Fibroblast of the aortic adventitia (primary cell): ENCODE results near the gene MMRN2. TPM values are rescaled to one million over a fixed set of nuclear protein-coding genes. Genes with fewer than 3 reads are reported as not detected.
A peak's percentile ranks its signal among the peaks of the same experiment; 100 is the strongest.

Source experiments
- DNase-seq: peaks from one replicate; pipeline ENCODE4 v3.0.0-alpha.2; 2010; ENCODE audit warnings: low read depth
- H3K4me3 ChIP-seq: 2 replicates; pipeline ENCODE4 v1.5.1; 2011; ENCODE audit warnings: low read depth, mild to moderate bottlenecking, control low read depth, low read length, moderate library complexity
- CTCF ChIP-seq: IDR thresholded peaks from 2 replicates; pipeline ENCODE4 v1.5.1; 2011; ENCODE audit warnings: mild to moderate bottlenecking, low read length, control low read depth, inconsistent platforms; ENCODE audit not compliant: insufficient read depth
- total RNA-seq: library from RNA; depleted of rRNA; stranded (reverse); fragments of >200 nt; gene quantifications from 2 replicates; pipeline ENCODE4 v1.2.3, GENCODE V29; 2012; ENCODE audit warnings: low replicate concordance

MMRN2 gene
- total RNA-seq, 1 donor, result 5.4 TPM

- H3K4me3 ChIP-seq, result no peak overlapping the region
- no peak for TF ChIP-seq CTCF
- no peak for DNase-seq
Observed at GRCh38 chr10:86963341-86963919, 6.0 kb upstream of the MMRN2 start.

- no peak for DNase-seq
- no peak overlapping the region for H3K4me3 ChIP-seq
- no peak for TF ChIP-seq CTCF
Observed at GRCh38 chr10:86962981-86963310, 5.5 kb upstream of the MMRN2 start.

DNA sequence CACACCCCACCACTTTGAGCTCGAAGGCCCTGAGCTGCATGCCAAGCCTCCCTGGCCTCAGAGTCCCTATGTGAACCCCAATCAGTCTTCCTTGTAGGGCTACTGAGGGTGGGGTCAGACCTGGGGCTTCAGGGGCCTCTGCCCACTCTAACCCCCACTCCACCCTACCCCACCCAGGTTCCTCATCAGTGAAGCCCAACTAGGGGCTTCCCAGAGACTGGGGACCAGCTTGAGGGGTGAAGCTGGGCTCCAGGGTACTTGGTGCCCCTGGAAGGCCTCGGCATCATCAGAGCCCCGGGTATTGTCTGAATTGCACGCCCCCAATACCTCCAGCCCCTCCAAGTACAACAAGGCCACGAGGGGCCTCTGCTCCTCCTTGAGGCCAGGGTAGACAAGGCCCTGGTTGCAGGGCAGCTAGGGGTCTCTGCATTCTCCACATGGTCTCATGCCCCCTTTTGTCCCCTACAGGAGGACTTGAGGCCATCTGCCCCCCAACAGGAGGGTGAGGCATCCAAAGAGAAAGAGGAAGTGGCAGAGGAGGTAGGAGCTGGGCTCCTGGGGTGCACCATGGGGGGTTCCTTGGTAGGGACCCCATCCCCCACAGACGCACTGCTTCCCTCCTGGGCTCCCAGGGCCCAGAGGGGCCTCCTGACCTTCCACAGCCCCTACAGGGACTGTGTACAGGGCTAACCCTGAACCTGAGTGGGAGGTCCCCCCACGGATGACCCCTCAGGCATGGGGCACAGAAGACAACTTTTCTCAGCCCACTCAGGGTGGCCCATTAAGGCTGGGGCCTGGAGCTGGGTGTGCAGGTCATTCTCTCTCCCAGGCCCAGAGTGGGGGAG lies 4.9 kb upstream of the MMRN2 start:
- no peak for DNase-seq
- H3K4me3 ChIP-seq, result no peak overlapping the region
- TF ChIP-seq CTCF, result no peak

DNA sequence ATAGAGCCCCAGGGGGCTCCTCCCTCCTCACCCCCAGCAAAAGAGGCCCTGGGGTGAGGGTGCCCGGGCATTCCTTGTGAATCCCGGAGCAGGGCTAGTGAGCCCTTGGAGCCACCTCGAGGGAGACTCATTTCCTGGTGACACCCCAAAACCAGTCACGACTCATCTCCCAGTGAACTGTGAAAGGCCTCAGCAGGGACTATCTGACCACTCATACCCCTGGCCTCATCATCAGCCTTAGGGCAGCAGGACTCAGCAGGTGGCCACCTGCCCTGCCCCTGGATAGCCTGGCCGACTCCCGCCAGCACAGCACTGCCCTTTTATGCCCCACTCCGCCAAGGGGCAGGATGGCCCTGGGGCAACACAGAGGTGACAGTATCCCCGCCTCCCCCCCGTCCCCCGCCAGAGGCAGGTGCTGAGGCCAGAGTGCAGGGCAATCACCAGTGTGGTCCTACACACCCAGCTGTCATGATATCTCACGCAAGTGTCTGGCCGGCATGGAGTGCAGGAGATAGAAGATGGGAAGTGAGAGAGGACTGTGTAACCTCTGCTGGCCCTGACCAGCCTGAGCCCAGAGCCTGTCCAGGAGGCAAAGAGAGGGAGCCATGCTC lies 4.2 kb upstream of the MMRN2 start:
- no peak overlapping the region for H3K4me3 ChIP-seq
- TF ChIP-seq CTCF, result no peak
- no peak for DNase-seq

GRCh38 chr10:86960863-86961434 lies 3.5 kb upstream of the MMRN2 start:
- no peak for TF ChIP-seq CTCF
- H3K4me3 ChIP-seq, result no peak overlapping the region
- no peak for DNase-seq

DNA sequence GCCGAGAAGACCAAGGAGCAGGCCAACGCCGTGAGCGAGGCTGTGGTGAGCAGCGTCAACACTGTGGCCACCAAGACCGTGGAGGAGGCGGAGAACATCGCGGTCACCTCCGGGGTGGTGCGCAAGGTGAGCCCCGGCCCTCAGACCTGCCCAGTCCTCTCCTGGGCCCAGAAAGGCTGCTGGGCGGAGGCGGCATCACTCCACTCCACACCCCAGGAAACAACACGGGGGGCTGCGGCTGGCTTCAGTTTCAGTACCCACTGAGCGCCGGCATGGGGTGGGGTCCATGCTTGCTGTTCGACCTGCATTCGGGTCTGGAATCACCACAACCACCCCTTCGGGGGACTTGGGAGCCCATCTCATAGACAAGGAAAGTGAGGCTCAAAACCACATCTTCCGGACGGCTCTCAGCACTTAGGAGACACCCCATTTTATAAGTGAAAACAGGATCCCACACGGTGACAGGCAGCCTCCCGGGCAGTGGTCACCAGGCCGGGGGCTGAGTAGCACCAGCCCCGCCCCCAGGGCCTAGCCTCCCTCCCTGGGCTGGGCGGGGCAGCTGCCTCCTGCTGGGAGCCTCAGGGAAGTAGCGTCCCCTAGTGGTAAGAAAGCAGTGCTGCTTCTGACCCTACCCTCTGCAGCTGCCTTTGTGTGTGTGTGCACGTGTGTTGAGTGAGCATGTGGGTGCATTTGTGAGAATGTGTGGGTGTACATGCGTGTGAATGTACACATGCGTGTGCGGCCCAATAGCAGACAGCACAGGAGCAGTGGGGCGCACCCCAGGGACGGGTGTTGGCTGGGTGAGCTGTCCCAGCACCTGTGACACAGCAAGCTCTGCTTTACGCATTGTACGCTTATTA lies 2.8 kb upstream of the MMRN2 start:
- DNase-seq, result peak; percentile 76
- peak; percentile 98 for TF ChIP-seq CTCF

More for the DNA sequence above, 2.8 kb upstream of the MMRN2 start:
- no peak overlapping the region for H3K4me3 ChIP-seq
